Jurkat, Clone E6-1 (cell line): ENCODE results near the gene LCMT1. TPM values are rescaled to one million over a fixed set of nuclear protein-coding genes. Genes with fewer than 3 reads are reported as not detected.
"Not testable (repeated sequence)": the region's sequence is repeated elsewhere in the genome, so short reads cannot be mapped to it uniquely, and the experiment has no call there.

ENCODE experiments used
- DNase-seq: peaks from one replicate; pipeline ENCODE4 v3.0.0-alpha.2; 2011; ENCODE audit warnings: low read depth, low spot score
- H3K4me3 ChIP-seq: 2 replicates; pipeline ENCODE4 v1.5.1; 2011; ENCODE audit warnings: mild to moderate bottlenecking, low read length, control low read depth, moderate library complexity
- polyA plus RNA-seq: library from polyadenylated mRNA; unstranded; fragments of >200 nt; gene quantifications from one replicate; pipeline ENCODE4 v1.2.1, GENCODE V29; 2012; ENCODE audit warnings: missing spikeins; ENCODE audit not compliant: insufficient read length, insufficient read depth

Gene LCMT1
- polyA plus RNA-seq, result 122 TPM

GRCh38 chr16:25111403-25112166 is at the start of gene LCMT1:
Gene LCMT1, plus strand, starts transcription at chr16:25111742. Its CDS starts 142 bp downstream, at chr16:25111884.
- peak within 1 kb of the TSS; percentile 93 for H3K4me3 ChIP-seq
- DNase-seq, result peak; percentile 98

- no peak for DNase-seq
- H3K4me3 ChIP-seq, result no peak overlapping the region
Measured at GRCh38 chr16:25063102-25063501, 48.4 kb upstream of the LCMT1 start.

- H3K4me3 ChIP-seq, result no peak overlapping the region
- DNase-seq, result no peak
Measured at GRCh38 chr16:25063865-25064264, 47.7 kb upstream of the LCMT1 start.

GRCh38 chr16:25064281-25064680 is 47.3 kb upstream of the LCMT1 start:
- not testable (repeated sequence) for DNase-seq

GRCh38 chr16:25064937-25065336 is 46.6 kb upstream of the LCMT1 start:
- no peak for DNase-seq
- no peak overlapping the region for H3K4me3 ChIP-seq

More at GRCh38 chr16:25064281-25064680, 47.3 kb upstream of the LCMT1 start:
- H3K4me3 ChIP-seq, result not testable (repeated sequence)

DNA sequence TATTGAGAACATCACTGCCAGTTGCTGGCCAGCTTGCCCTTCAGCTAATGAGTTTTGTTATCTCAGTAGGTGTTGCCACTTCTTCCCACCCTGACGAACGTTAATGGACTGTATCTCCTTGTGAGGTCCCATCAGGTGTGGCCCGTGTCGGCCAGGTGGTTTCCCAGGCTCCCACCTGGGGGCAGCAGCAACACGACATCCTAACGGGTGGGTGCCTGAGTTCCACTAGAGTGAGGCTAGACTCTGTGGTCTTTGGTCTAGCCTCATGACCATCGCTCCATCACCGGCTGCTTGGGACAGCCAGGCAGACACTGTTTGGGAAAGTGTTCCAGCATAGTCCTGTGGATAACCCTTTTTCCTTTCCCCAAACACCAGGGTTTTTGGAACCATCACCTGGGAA is 45.6 kb upstream of the LCMT1 start:
- H3K4me3 ChIP-seq, result no peak overlapping the region

GRCh38 chr16:25066426-25066746 is 45.2 kb upstream of the LCMT1 start:
- DNase-seq, result no peak
- no peak overlapping the region for H3K4me3 ChIP-seq

More for the DNA sequence above, 45.6 kb upstream of the LCMT1 start:
- DNase-seq, result no peak

DNA sequence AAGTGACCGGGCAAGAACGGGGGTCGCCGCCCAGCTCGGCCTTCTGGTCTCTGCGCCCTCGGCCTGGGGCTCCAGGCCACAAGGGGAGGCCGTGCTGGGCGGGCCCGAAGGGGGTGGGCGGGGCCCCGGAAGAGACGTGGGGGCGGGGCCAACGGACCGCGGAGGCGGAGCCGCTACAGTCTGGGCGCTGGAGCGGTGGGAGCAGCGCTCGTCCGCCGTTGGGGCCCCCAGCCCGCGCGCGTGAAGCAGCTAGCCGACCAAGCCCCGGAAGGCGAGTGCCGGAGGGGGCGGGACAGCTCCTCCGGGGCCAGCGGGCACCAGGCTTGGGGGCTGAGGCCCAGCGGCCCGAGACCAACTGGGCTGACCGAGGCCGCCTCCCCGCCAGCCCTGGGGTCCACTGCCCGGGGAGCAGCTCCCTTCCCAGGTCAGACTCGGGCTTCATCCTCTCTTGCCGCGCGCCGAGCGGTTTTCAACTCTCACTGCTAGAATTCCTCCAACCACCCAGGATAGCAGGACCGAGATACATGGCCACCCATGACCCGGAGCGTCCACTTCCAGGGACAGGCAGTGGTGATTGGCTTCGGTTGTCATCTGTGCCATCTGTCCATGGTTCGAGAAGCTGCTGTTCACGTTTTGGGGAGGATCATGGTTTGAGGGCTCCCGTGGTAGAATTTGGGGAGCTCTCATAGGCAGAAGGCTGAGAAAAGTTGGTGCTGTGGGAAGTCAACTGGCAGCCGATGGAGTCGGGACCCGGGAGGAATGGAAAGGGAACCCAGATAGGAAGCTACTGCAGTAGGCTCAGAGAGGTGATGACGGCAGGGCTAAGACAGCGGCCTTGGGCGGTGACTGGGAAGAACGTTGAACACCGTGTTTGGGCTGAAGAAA is 44.6 kb upstream of the LCMT1 start:
- no peak for DNase-seq
- no peak overlapping the region for H3K4me3 ChIP-seq

DNA sequence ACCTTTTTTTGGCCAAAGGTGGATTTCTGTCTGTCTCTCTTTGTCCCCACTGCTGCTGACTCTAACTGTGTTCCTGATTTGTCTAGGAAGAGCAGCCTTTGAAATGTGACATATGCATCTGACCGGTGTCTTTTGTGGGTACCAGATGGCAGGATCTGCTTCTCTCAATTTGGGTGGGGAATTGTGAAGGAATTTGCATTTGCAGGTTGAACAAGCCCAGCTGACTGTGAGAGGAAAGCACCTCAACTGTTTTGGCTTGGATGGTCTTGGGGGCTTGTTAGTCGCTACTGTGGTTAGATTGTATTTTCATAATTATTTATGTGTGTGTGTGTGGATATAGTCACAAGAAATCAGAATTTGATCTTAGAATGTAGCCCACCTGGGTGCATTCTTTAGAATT is 37.7 kb upstream of the LCMT1 start:
- no peak for DNase-seq
- H3K4me3 ChIP-seq, result no peak overlapping the region

- H3K4me3 ChIP-seq, result no peak overlapping the region
- DNase-seq, result no peak
Measured at GRCh38 chr16:25078386-25078978, 33.1 kb upstream of the LCMT1 start.

- no peak overlapping the region for H3K4me3 ChIP-seq
- DNase-seq, result no peak
Measured at GRCh38 chr16:25079637-25080378, 31.7 kb upstream of the LCMT1 start.

GRCh38 chr16:25080420-25081131 is 31.0 kb upstream of the LCMT1 start:
- no peak overlapping the region for H3K4me3 ChIP-seq
- no peak for DNase-seq

DNA sequence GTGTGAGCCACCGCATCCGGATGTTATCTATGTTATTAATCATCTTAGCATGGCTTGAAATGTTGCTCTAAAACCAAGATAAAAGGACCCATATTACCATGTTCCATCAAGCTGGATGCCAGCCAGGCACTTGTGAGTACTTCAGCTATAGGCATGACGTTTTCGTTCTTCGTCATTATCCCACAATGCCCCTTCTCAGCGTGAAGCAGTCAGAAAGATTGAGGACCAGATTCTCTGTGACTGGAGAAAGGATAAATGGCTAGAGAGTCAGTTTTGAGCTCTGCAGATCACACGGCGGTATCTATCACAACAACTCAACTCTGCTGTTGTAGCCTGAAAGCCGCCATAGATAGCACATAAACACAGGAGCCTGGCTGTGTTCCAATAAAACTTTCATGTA is 29.8 kb upstream of the LCMT1 start:
- no peak for DNase-seq

DNA sequence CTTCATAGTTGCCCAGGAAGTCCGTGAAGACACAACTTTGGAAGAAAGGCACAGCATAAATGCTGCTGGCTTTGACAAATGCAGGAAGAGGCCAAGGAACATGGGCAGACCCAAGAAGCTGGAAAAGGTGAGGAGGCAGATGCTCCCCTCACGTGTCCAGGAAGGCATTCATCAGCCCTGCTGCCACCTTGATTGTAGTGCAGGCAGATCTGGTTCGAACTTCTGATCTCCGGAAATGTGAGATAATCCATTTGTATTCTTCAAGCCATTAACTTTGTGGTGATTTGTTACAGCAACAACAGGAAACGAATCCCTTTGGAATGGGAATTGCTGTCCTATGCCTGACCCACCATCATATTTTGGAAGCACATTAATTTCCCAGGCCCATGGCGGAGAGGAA is 28.5 kb upstream of the LCMT1 start:
- no peak overlapping the region for H3K4me3 ChIP-seq
- no peak for DNase-seq

More for the DNA sequence above, 29.8 kb upstream of the LCMT1 start:
- no peak overlapping the region for H3K4me3 ChIP-seq

DNA sequence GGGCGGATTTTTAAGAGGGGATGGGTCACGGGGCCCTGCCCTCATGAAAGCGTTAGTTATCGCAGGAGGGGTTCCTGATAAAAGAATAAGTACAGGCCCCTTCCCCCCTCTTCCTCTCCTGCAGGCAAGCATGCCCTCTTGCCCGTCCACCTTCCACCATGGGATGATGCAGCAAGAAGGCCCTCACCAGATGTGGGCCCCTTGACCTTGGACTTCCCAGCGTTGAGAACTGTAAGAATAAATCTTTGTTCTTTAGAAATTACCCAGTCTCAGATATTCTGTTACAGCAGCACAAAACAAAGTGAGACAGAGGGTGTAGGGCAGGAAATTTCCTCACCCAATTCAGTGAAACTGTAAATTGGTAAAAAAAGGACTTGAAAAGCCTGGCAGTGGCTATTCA is 27.8 kb upstream of the LCMT1 start:
- DNase-seq, result no peak
- H3K4me3 ChIP-seq, result no peak overlapping the region

- no peak for DNase-seq
- no peak overlapping the region for H3K4me3 ChIP-seq
Measured at GRCh38 chr16:25084797-25085196, 26.7 kb upstream of the LCMT1 start.

- DNase-seq, result no peak
- H3K4me3 ChIP-seq, result no peak overlapping the region
Measured at GRCh38 chr16:25087761-25088160, 23.8 kb upstream of the LCMT1 start.

GRCh38 chr16:25089351-25089750 is 22.2 kb upstream of the LCMT1 start:
- no peak for DNase-seq
- H3K4me3 ChIP-seq, result no peak overlapping the region

GRCh38 chr16:25092441-25092840 is 19.1 kb upstream of the LCMT1 start:
- no peak overlapping the region for H3K4me3 ChIP-seq
- peak; percentile 35 for DNase-seq
